HepG2 (cell line): ENCODE results near the gene MEGF6. TPM values are rescaled to one million over a fixed set of nuclear protein-coding genes. Genes with fewer than 3 reads are reported as not detected.

Source experiments
- EED ChIP-seq: sonication (generic); formaldehyde crosslinking; IDR thresholded peaks from 2 replicates; pipeline ENCODE4 v1.5.0; 2020; ENCODE audit warnings: mild to moderate bottlenecking, missing genetic modification reagents
- ETV5 ChIP-seq: IDR thresholded peaks from 2 replicates; pipeline ENCODE4 v1.6.1; 2018; ENCODE audit warnings: missing biosample characterization, missing genetic modification reagents, inconsistent platforms, borderline replicate concordance
- GLI4 ChIP-seq: sonication (generic); formaldehyde crosslinking; IDR thresholded peaks from 2 replicates; pipeline ENCODE4 v1.5.1; 2020; ENCODE audit warnings: missing genetic modification reagents, mild to moderate bottlenecking, moderate library complexity, borderline replicate concordance
- HOMEZ ChIP-seq: IDR thresholded peaks from 2 replicates; pipeline ENCODE4 v1.6.1; 2016; ENCODE audit warnings: low read depth
- KAT8 ChIP-seq: IDR thresholded peaks from 2 replicates; pipeline ENCODE4 v1.6.1; 2016; ENCODE audit warnings: missing genetic modification reagents, missing compliant biosample characterization
- KDM1A ChIP-seq: IDR thresholded peaks from 2 replicates; pipeline ENCODE4 v1.6.1; 2016; ENCODE audit warnings: missing compliant biosample characterization
- MAFF ChIP-seq: IDR thresholded peaks from 2 replicates; pipeline ENCODE4 v1.6.1; 2011; ENCODE audit warnings: low read depth, low read length, improper control_type of control experiment
- NR2C2 ChIP-seq: sonication (generic); formaldehyde crosslinking; IDR thresholded peaks from 2 replicates; pipeline ENCODE4 v1.4.0; 2020; ENCODE audit warnings: missing genetic modification reagents, mild to moderate bottlenecking, moderate library complexity, borderline replicate concordance
- NR2F1 ChIP-seq, 2 experiments: fragments of 450-650 bp in 1 of 2; formaldehyde crosslinking in 1 of 2; IDR thresholded peaks; 2 replicates each; pipeline versions ENCODE4 v1.5.0 to v1.6.1; 2016 to 2020; ENCODE audit warnings: mild to moderate bottlenecking in 1 of 2, missing compliant biosample characterization in 1 of 2, missing genetic modification reagents in 1 of 2, moderate library complexity in 1 of 2
- PHF5A ChIP-seq: IDR thresholded peaks from one replicate; pipeline ENCODE4 v1.6.1; 2018; ENCODE audit warnings: low read depth, missing genetic modification reagents; ENCODE audit not compliant: unreplicated experiment
- POGK ChIP-seq: sonication (generic); formaldehyde crosslinking; conservative IDR thresholded peaks from 2 replicates; pipeline ENCODE4 v1.8.0; 2022; ENCODE audit warnings: mild to moderate bottlenecking, moderate library complexity, missing genetic modification reagents
- SIX1 ChIP-seq: sonication (generic); formaldehyde crosslinking; IDR thresholded peaks from 2 replicates; pipeline ENCODE4 v1.4.0; 2020; ENCODE audit warnings: missing genetic modification reagents, borderline replicate concordance
- SP140L ChIP-seq: sonication (generic); formaldehyde crosslinking; IDR thresholded peaks from 2 replicates; pipeline ENCODE4 v1.4.0; 2020; ENCODE audit warnings: missing genetic modification reagents, borderline replicate concordance
- SSRP1 ChIP-seq: IDR thresholded peaks from 2 replicates; pipeline ENCODE4 v1.6.1; 2016; ENCODE audit warnings: control low read depth
- ZC3H4 ChIP-seq: sonication (generic); formaldehyde crosslinking; IDR thresholded peaks from 2 replicates; pipeline ENCODE4 v1.4.0; 2020; ENCODE audit warnings: missing genetic modification reagents, borderline replicate concordance
- ZFP91 ChIP-seq: sonication (generic); formaldehyde crosslinking; IDR thresholded peaks from 2 replicates; pipeline ENCODE4 v1.9.0; 2022; ENCODE audit warnings: missing genetic modification reagents, mild to moderate bottlenecking, borderline replicate concordance
- ZFYVE20 ChIP-seq: sonication (generic); formaldehyde crosslinking; IDR thresholded peaks from 2 replicates; pipeline ENCODE4 v1.8.0; 2023; ENCODE audit warnings: low read depth, mild to moderate bottlenecking, moderate library complexity, missing genetic modification reagents, borderline replicate concordance
- ZKSCAN1 ChIP-seq: fragments of 150-350 bp; IDR thresholded peaks from 2 replicates; pipeline ENCODE4 v1.6.1; 2014; ENCODE audit warnings: low read length
- ZMAT3 ChIP-seq: sonication (generic); formaldehyde crosslinking; conservative IDR thresholded peaks from 2 replicates; pipeline ENCODE4 v1.7.0; 2021; ENCODE audit warnings: missing genetic modification reagents
- ZNF232 ChIP-seq: sonication (generic); formaldehyde crosslinking; IDR thresholded peaks from 2 replicates; pipeline ENCODE4 v1.4.0; 2020; ENCODE audit warnings: missing genetic modification reagents, borderline replicate concordance
- ZNF296 ChIP-seq: sonication (generic); formaldehyde crosslinking; conservative IDR thresholded peaks from 2 replicates; pipeline ENCODE4 v1.5.0; 2020; ENCODE audit warnings: mild to moderate bottlenecking, missing genetic modification reagents
- ZNF557 ChIP-seq: sonication (generic); formaldehyde crosslinking; IDR thresholded peaks from 2 replicates; pipeline ENCODE4 v1.4.0; 2020; ENCODE audit warnings: missing genetic modification reagents
- ZNF652 ChIP-seq: IDR thresholded peaks from 2 replicates; pipeline ENCODE4 v1.6.1; 2016; ENCODE audit warnings: low read depth, borderline replicate concordance
- ZNF670 ChIP-seq: sonication (generic); formaldehyde crosslinking; IDR thresholded peaks from 2 replicates; pipeline ENCODE4 v1.8.0; 2022; ENCODE audit warnings: mild to moderate bottlenecking, missing genetic modification reagents, borderline replicate concordance
- ZNF816 ChIP-seq: sonication (generic); formaldehyde crosslinking; IDR thresholded peaks from 2 replicates; pipeline ENCODE4 v1.8.0; 2022; ENCODE audit warnings: missing genetic modification reagents, mild to moderate bottlenecking, borderline replicate concordance
- polyA plus RNA-seq, 8 experiments: library from polyadenylated mRNA; depleted of rRNA in 3 of 8; stranded (reverse) in 7 of 8; unstranded in 1 of 8; fragments of >200 nt; fragmentation: Illumina TruSeq in 4 of 8; extraction: Trizol in 4 of 8; gene quantifications; 2 replicates each; pipeline versions ENCODE4 v1.2.1 to v1.2.3, GENCODE V29; 2011 to 2016; ENCODE audit warnings: low read depth in 4 of 8, missing spikeins in 1 of 8, mixed read lengths in 1 of 8; ENCODE audit not compliant: insufficient read depth in 1 of 8
- total RNA-seq, 5 experiments: library from RNA; depleted of rRNA; stranded (reverse); fragments of >200 nt; fragmentation: Illumina TruSeq; extraction: Trizol; gene quantifications; 2 replicates each; pipeline ENCODE4 v1.2.3, GENCODE V29; 2016; ENCODE audit warnings: low read depth in 1 of 5

MEGF6 gene
- total and polyA plus RNA-seq, 2 of the 13 experiments (the other 11 are each of a cell fraction or from before 2014, with no cell fraction given), result 1.9 TPM

GRCh38 chr1:3471356-3472087, 139.8 kb downstream of the MEGF6 start (continued):
- TF ChIP-seq EED (CRISPR knock-in tag), result peak; percentile 53; the same call in 1 of the 2 replicates
- no peak for TF ChIP-seq ZNF816 (CRISPR knock-in tag)
- peak; percentile 37; the same call in 1 of the 2 replicates for TF ChIP-seq GLI4 (CRISPR knock-in tag)
- TF ChIP-seq SP140L (CRISPR knock-in tag), result no peak
- peak; percentile 45; the same call in 1 of the 2 replicates for TF ChIP-seq MAFF
- TF ChIP-seq ZNF670 (CRISPR knock-in tag), result peak; percentile 91
- TF ChIP-seq SSRP1, result no peak
- peak; percentile 26; the same call in 1 of the 2 replicates for TF ChIP-seq KDM1A (CRISPR knock-in tag)
- TF ChIP-seq ETV5 (CRISPR knock-in tag), result peak; percentile 66; the same call in 1 of the 2 replicates
- peak; percentile 59 for TF ChIP-seq KAT8
- peak; percentile 78; the same call in 1 of the 2 replicates for TF ChIP-seq ZNF232 (CRISPR knock-in tag)
- peak; percentile 82 for TF ChIP-seq NR2C2 (CRISPR knock-in tag)
- TF ChIP-seq ZKSCAN1, result no peak
- 0 out of 2 replicates have a peak, but pooled peaks have one; percentile 31 for TF ChIP-seq SIX1 (CRISPR knock-in tag)
- TF ChIP-seq NR2F1 (CRISPR knock-in tag; IDR thresholded peaks at IDR 0.05), result peak in 1 of 2 experiments; percentile 67; a peak in 2 of 4 replicates
- peak; percentile 79; the same call in 1 of the 2 replicates for TF ChIP-seq ZFP91 (CRISPR knock-in tag)
- no peak for TF ChIP-seq ZNF557 (CRISPR knock-in tag)
- peak; percentile 54; the same call in 1 of the 2 replicates for TF ChIP-seq HOMEZ (CRISPR knock-in tag)
- TF ChIP-seq ZNF296 (CRISPR knock-in tag), result no peak
- no peak for TF ChIP-seq ZC3H4 (CRISPR knock-in tag)
- 0 out of 2 replicates have a peak, but pooled peaks have one; percentile 63 for TF ChIP-seq ZFYVE20 (CRISPR knock-in tag)
- no peak for TF ChIP-seq ZNF652 (CRISPR knock-in tag)
- TF ChIP-seq PHF5A (CRISPR knock-in tag), result peak; percentile 49
- TF ChIP-seq POGK, result peak; percentile 85; the same call in 1 of the 2 replicates
- peak; percentile 39 for TF ChIP-seq ZMAT3 (CRISPR knock-in tag)
